DOHH2 (cell line): ENCODE measurements around the gene CDK14.

Experiments used
- H3F3A ChIP-seq: fragments of 200-600 bp; sonication (generic), shearing (Covaris generic); 2 replicates; pipeline ENCODE4 v1.6.0; 2016; ENCODE audit warnings: antibody characterized with exemption, mild to moderate bottlenecking; ENCODE audit not compliant: control insufficient read depth, insufficient read depth
- H3K27ac ChIP-seq: fragments of 200-600 bp; sonication (generic); 2 replicates; pipeline ENCODE4 v1.5.1; 2014; ENCODE audit warnings: low read depth, mild to moderate bottlenecking, low read length, moderate library complexity
- H3K27me3 ChIP-seq: fragments of 200-600 bp; sonication (generic); 2 replicates; pipeline ENCODE4 v1.6.1; 2014; ENCODE audit warnings: mild to moderate bottlenecking, low read length, mixed read lengths; ENCODE audit not compliant: control insufficient read depth
- H3K36me3 ChIP-seq: fragments of 200-600 bp; sonication (generic); 2 replicates; pipeline ENCODE4 v1.6.1; 2014; ENCODE audit warnings: mild to moderate bottlenecking, low read length, moderate library complexity, mixed read lengths; ENCODE audit not compliant: control insufficient read depth
- H3K4me1 ChIP-seq: fragments of 200-600 bp; sonication (generic); 2 replicates; pipeline ENCODE4 v1.6.1; 2014; ENCODE audit warnings: mild to moderate bottlenecking, low read length, mixed read lengths; ENCODE audit not compliant: control insufficient read depth
- H3K4me2 ChIP-seq: fragments of 200-600 bp; sonication (generic); 2 replicates; pipeline ENCODE4 v1.6.0; 2014; ENCODE audit warnings: mild to moderate bottlenecking, low read length, moderate library complexity
- H3K4me3 ChIP-seq: fragments of 200-600 bp; sonication (generic); 2 replicates; pipeline ENCODE4 v1.5.1; 2014; ENCODE audit warnings: mild to moderate bottlenecking, low read length, mixed read lengths
- H3K79me2 ChIP-seq: fragments of 200-600 bp; sonication (generic); 2 replicates; pipeline ENCODE4 v1.6.1; 2014; ENCODE audit warnings: mild to moderate bottlenecking, low read length, mixed read lengths; ENCODE audit not compliant: control insufficient read depth
- H3K9me2 ChIP-seq: fragments of 200-600 bp; sonication (generic); replicated peaks from 2 replicates; pipeline ENCODE4 v1.6.1; 2014; ENCODE audit warnings: mild to moderate bottlenecking, low read length, mixed read lengths; ENCODE audit not compliant: control insufficient read depth
- H3K9me3 ChIP-seq: fragments of 200-600 bp; sonication (generic); 2 replicates; pipeline ENCODE4 v1.6.1; 2014; ENCODE audit warnings: antibody characterized with exemption, low read length, mixed read lengths; ENCODE audit not compliant: control insufficient read depth, insufficient read depth
- H4K20me1 ChIP-seq: fragments of 200-600 bp; sonication (generic); 2 replicates; pipeline ENCODE4 v1.6.0; 2014; ENCODE audit warnings: low read depth, mild to moderate bottlenecking, antibody characterized with exemption, low read length, moderate library complexity; ENCODE audit not compliant: control insufficient read depth, insufficient read depth
- EZH2phosphoT487 ChIP-seq: fragments of 200-600 bp; sonication (generic); IDR thresholded peaks from 2 replicates; pipeline ENCODE4 v1.6.1; 2017; ENCODE audit warnings: borderline replicate concordance, mild to moderate bottlenecking, antibody characterized with exemption, low read length, moderate library complexity, mixed read lengths
- TF ChIP-seq, protein P1 (sequence below): fragments of 200-600 bp; sonication (generic); IDR thresholded peaks from one replicate; pipeline ENCODE4 v1.5.1; 2014; ENCODE audit warnings: antibody characterized with exemption, mild to moderate bottlenecking, low read depth, low read length; ENCODE audit not compliant: poor library complexity, severe bottlenecking

Gene CDK14

GRCh38 chr7:90917539-90917938 lies 321.4 kb downstream of the CDK14 start:
- H3K4me3 ChIP-seq, result no peak overlapping the region
- H3K27ac ChIP-seq, result no peak overlapping the region
- no peaks in the 10 kb centered on the region for H3K27me3 ChIP-seq
- no peaks in the 10 kb centered on the region for H3K4me1 ChIP-seq
- H3K4me2 ChIP-seq, result no peak overlapping the region
- no peaks in the 10 kb centered on the region for H3K9me3 ChIP-seq
- no peaks in the 10 kb centered on the region for H3F3A ChIP-seq
- H3K79me2 ChIP-seq, result no peaks in the 10 kb centered on the region
- no peaks in the 10 kb centered on the region for H4K20me1 ChIP-seq
- peaks cover 48% of the 10 kb centered on the region for H3K36me3 ChIP-seq
- H3K9me2 ChIP-seq, result no peaks in the 10 kb centered on the region
- no peak for TF ChIP-seq EZH2phosphoT487
- TF ChIP-seq, protein P1, sequence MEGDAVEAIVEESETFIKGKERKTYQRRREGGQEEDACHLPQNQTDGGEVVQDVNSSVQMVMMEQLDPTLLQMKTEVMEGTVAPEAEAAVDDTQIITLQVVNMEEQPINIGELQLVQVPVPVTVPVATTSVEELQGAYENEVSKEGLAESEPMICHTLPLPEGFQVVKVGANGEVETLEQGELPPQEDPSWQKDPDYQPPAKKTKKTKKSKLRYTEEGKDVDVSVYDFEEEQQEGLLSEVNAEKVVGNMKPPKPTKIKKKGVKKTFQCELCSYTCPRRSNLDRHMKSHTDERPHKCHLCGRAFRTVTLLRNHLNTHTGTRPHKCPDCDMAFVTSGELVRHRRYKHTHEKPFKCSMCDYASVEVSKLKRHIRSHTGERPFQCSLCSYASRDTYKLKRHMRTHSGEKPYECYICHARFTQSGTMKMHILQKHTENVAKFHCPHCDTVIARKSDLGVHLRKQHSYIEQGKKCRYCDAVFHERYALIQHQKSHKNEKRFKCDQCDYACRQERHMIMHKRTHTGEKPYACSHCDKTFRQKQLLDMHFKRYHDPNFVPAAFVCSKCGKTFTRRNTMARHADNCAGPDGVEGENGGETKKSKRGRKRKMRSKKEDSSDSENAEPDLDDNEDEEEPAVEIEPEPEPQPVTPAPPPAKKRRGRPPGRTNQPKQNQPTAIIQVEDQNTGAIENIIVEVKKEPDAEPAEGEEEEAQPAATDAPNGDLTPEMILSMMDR, result no peak

- Histone ChIP-seq H3F3A (no peaks in the 10 kb centered on the region), H3K27ac (no peak overlapping the region), H3K4me2 (no peak overlapping the region), H3K4me3 (no peak overlapping the region), H3K36me3 (peaks cover 48% of the 10 kb centered on the region), H3K9me3 (no peaks in the 10 kb centered on the region), H4K20me1 (no peaks in the 10 kb centered on the region), H3K79me2 (no peaks in the 10 kb centered on the region), H3K9me2 (no peaks in the 10 kb centered on the region), H3K4me1 (no peaks in the 10 kb centered on the region), H3K27me3 (no peaks in the 10 kb centered on the region)
- TF ChIP-seq, protein P1, result no peak
- no peak for TF ChIP-seq EZH2phosphoT487
Measured at GRCh38 chr7:90918303-90918702, 322.2 kb downstream of the CDK14 start.

DNA sequence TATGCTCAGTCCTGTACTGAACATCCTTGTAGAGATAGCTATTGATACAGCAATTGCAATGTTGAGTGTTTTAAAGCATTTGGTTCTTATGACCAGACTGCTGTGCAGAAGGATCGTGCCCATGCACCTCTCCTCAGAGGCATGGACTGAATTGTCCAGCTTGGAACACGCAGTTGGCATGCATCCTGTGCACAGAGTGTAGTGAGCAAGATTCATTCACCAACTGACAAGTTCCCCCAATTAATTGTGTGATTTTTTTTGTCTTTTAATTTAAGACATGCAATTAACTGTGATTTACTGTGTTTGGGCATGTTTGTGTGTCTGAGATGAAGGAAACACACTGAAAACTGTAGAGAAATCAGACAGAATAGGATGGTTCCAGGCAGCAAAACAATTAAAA lies 323.7 kb downstream of the CDK14 start:
- Histone ChIP-seq H3K4me1 (no peaks in the 10 kb centered on the region), H3K4me2 (no peak overlapping the region)

More for the DNA sequence above, 323.7 kb downstream of the CDK14 start:
- H3K9me3 ChIP-seq, result no peaks in the 10 kb centered on the region
- H3K27ac ChIP-seq, result no peak overlapping the region
- no peak overlapping the region for H3K4me3 ChIP-seq
- H3F3A ChIP-seq, result no peaks in the 10 kb centered on the region
- TF ChIP-seq, protein P1, result no peak
- TF ChIP-seq EZH2phosphoT487, result no peak
- peaks cover 53% of the 10 kb centered on the region for H3K36me3 ChIP-seq
- no peaks in the 10 kb centered on the region for H3K79me2 ChIP-seq
- no peaks in the 10 kb centered on the region for H4K20me1 ChIP-seq
- no peaks in the 10 kb centered on the region for H3K9me2 ChIP-seq
- H3K27me3 ChIP-seq, result no peaks in the 10 kb centered on the region
